ENCODE results near the gene REXO4.

Gene REXO4

DNA sequence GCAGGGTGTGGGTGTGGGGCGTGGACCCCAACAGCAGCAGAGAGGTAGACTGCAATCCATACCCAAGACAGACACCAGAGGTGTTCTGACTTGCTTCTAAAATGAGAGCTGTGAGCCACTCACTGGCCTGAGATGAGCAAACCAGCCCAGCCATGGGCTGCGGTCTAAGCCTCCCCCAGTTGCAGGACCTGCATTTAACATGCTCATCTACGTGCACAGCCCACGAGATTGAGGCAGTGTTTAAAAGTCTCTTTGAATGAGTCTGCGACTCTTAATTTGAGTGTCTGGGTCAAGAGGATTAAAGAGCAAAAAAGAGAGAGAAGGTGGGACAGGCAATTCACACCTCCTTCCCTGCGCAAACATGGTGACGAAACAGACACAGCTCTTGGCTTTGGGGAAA, 47.9 kb downstream of the REXO4 start:
- FAIRE-seq = no peak

DNA sequence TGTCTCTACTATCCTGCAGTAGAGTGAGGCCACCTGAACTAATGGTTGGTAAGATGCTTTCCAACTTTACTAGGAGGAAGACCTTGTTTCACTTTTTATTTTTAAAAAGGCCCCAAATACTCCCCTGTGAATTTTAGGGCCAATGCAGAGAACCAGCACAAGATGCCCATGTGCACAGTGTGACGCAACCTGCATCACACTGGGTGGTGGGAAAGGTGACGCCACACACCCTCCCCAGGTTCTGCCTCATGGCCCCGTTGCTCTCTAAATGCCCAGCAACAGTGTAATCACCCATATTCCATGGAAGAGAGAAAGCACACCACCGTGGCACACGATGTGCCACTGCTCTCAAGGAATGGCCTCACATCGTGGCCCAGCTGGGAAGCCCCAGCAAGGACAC, 48.4 kb downstream of the REXO4 start:
- DNase-seq (ENCODE audit: low spot score) (no peak), FAIRE-seq (no peak)

More for the DNA sequence above, 47.9 kb downstream of the REXO4 start:
- no peak for DNase-seq (ENCODE audit: low spot score)

DNA sequence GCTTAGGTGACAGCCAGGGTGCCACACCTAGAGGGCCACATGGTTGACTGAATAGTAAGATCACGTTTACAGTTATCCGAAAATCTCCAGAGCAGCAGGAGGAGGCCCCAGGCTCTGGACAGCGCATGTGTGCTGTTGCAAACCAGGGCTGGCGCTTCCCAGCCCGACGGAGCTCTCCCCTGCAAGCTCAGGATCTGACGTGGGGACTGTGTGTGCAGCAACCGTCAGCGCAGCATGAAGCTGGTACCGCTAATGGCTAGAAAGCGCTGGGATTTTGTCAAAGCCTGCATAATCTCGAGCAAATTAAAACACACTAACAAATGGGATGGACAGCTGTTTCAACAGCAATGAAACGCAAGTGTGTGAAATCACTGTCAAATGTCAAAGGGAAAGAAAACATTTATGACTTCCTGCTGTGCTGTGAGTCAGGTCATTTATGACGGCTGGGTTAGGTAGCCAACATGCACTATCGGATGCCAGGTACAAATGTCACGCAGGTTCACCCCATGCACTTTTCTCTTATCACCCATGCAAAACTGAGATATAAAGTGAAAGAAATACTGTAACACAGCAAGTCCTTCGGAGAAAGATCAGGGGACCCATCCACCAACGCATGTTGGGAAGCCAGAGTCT, 49.4 kb downstream of the REXO4 start:
- no peak for DNase-seq (ENCODE audit: low spot score)
- FAIRE-seq = no peak

DNA sequence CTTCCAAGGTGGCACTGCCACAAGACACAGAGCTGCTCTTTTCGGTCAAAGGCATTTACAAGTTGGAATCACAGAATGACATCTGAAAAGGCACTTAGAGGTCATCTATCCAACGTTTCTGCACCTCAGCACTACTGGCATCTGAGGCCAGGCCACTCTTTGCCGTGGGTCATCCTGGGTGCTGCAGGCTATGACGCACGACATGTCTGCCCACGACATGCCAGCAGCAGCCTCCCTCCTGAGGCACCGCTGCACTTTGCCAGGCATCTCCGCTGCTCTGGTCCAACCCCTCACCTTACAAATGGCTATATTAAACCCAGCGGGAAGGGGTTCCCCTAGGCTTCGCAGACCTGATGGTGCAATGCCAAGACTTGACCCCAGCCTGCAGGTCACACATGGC, 50.0 kb downstream of the REXO4 start:
- DNase-seq (ENCODE audit: low spot score) (no peak), FAIRE-seq (no peak)

DNA sequence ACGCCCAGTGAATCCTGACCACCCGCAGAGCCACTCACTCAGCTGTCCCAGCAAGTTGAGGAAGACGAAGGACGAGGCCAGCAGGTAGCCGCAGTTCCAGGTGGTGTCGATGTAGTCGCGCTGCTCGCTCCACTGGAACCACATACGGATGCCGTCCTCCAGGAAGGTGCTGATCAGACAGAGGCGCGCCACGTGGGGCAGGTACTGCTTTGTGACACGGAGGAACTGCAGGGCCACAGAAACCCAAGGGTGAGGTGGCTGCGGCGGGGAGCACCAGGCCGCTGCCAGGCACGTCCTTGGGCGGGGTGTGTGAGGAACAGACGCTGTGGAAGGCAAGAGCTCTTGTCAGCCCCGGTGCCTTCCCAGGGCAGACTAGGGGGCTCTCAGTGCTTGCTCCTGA, 50.6 kb downstream of the REXO4 start:
- DNase-seq (ENCODE audit: low spot score) (no peak), FAIRE-seq (no peak)

DNA sequence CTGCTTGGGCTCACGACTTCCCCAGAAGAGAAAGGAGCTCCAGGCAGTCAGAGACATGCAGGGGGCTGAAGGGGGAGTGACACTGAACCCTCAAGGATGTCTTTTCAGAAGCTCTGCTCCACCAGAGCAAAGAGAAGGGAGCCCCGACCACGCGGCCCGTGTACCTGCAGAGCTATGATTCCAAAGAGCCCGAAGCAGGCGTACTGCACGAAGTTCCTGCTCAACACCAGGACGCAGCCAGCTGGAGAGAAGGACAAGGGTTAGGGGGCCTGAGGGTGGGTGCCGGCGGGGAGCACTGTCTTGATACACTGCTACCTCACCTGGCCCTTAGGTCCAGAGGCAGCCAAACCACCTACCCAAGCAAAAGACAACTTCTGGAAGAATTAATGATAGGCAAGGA, 51.4 kb downstream of the REXO4 start:
- FAIRE-seq (no peak), DNase-seq (ENCODE audit: low spot score) (no peak)

DNA sequence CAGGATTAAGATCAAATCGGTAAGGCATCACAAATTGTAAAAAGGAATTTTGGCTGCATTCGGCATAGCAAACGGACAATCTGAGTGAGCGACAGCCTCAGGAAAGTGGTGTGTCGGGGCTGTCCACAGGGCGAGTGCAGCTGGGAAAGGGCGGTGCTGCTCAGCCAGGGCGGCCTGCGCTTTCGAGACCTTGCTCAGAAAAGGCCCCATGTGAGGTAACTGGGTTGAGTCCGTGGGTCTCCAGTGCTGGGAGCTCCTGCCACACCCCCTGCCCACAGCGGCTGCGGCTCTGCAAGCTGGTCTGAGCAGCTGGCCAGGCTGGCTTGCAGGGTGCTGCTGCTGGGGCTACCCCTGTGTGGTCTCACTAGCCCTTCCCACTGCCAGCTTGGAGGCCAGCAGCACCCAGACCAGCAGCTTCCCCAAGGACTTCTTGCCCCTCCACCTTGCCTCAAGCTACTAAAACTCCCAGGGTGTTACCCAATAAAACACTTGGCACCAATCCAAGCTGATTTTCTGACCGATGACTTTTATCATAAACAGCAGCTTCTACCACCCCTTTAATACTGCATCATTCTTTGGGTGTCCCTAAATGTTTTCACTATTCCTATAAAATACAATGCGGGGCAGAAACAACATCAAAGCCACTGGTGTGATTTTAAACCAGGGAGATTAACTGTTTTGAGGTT, 55.3 kb downstream of the REXO4 start:
- no peak for DNase-seq (ENCODE audit: low spot score)

DNA sequence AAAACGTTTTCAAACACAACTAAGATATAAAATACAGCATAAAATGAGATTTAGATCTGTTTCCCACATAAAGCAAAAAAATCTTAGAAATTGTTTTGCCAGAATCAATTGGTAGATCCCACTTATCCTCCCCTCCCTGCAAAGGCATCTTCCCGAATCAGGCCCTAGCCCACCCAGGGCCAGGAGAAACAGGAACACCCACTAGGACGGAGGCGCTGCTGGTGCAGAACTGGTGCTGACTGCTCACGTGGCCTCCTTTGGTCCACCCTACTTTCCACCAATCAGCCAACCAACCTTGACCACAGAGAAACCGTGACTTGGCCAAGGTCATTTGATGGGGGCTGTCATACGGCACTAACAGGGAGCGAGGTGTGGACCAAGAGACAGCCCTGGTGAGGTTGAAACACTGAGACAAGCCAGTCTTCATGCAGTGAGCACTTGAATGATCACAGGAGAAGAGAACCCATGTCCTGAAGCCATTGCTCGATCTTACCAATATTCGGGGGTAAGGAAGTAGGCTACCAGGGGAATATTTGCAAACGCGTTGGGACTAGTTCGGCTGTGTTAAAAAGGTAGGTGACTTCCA, 56.2 kb downstream of the REXO4 start:
- DNase-seq (ENCODE audit: low spot score) = no peak
- FAIRE-seq = no peak

More for the DNA sequence above, 55.3 kb downstream of the REXO4 start:
- FAIRE-seq = no peak

DNA sequence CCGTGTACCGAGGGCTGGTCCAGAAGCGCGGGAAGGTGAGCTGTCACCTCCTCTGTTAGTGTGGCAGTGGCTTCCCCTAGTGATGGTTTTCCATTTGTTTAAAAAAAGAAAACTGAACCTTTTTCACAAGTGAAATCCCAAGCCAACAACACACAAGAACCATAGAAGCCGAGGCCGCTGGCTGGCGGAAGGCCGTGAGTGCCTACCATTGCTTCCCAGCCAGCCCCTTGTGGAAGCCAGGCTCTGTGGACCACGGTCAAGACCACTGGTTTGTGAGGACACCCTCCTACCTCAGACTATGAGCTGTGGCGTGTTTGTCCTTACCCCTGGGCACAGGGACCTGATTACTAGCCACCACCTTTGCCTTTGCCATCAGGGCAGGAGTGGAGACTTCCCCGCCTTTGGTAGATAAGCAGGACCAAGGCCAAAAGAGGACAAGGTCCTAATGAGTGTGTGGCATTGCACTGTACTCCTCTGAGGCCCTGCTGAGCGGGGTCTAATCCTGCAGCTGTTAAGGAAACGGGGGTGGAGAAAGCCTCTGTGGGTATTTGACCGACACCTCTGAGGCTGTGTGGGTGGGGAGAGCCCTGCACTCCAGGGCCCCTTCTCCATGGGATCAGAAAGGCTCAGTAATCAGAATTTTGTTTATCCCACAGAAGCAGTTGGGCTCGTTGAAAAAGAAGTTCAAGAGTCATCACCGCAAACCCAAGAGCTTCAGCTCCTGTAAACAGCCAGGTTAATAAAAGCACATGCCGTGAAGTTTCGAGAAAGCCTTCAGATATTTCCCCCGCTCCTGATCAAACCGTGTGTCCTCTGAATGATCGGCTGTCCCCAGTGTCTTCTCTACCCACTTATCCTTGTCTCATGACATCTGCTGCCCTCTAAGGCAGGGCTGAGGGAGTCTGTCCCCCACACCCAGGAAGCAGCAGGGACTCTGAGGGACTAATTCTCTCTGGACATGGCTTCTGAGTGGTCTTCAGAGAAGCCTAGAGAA, 57.1 kb downstream of the REXO4 start:
- FAIRE-seq = no peak

DNA sequence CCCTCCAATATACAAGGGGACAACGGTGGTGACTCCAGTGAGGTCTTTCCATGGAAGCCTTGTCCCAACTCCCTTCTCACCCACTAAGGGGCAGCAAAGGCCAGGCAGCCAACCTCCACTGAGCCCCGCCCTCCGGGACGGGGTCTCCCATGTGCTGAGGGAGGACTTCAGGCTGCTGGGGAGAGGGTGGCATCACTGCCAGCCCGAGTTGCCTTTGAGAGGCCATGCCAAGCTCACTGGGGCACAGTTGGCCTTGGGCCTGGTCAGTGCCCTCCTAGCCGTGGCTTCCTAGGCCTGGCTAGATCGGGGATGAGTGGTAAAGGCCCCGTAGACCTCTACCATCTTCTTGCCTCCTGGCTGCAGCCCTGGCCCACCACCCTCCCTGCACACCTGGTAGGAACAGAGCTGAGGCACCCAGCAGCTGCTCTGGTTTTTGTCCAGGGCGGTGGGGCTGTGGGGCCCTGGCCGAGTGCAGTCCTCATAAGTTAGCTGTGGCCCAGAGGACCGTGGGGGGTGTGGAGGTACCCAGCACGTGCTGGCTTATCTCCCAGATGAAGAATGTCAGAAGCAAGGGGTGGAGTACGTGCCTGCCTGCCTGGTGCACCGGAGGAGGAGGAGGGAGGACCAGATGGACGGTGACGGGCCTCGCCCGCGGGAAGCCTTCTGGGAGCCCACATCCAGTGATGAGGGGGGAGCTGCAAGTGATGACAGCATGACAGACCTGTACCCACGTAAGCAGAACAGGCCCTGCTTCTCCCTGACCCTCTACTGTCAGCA, 58.2 kb downstream of the REXO4 start:
- no peak for FAIRE-seq
- DNase-seq (ENCODE audit: low spot score) = no peak

More for the DNA sequence above, 57.1 kb downstream of the REXO4 start:
- DNase-seq (ENCODE audit: low spot score) = no peak

DNA sequence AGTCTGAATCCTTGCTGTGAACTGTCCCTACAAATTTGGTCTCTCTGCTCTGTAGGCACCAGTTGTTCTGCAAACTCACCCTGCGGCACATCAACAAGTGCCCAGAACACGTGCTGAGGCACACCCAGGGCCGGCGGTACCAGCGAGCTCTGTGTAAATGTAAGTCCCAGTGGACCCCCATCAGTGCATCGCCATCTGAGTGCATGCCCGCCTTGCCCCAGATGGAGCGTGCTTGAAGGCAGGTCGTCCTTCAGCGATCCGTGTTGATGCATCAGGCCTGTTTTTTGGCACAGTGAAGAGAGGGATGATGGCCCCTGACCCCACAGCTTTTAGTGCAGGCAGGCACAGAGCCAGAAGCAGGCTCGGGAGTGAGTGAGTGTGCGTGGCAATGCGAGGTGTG, 60.2 kb downstream of the REXO4 start:
- DNase-seq (ENCODE audit: low spot score) (no peak), FAIRE-seq (no peak)

DNA sequence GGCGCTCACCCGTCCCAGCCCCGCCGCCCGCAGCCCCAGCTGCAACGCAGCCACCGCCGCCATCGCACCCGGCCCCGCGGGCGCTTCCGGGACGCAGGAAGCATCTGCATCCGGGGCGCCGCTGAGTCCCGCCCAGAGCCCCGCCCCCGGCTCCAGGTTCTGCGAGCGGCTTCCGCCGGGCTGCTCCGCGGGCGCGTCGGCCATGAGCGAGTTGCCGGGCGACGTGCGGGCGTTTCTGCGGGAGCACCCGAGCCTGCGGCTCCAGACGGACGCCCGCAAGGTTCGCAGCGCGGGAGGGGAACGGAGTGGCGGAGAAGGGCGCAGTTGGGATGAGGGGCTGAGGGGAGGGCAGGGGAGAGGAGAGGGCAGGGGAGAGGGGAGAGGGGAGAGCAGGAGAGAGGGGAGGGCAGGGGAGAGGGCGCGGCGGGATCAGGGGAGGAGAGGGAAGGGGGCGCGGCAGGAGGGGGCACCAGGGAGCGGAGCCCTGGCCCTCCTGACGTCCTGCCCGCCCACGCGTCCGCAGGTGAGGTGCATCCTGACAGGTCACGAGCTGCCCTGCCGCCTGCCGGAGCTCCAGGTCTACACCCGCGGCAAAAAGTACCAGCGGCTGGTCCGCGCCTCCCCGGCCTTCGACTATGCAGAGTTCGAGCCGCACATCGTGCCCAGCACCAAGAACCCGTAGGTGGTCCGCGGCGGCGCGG, 61.3 kb downstream of the REXO4 start, which contains the start of the genes SURF1 and SURF2:
Gene SURF1, minus strand, starts transcription at position 97 of the 701 bp plus-strand sequence. Its CDS starts 34 bp downstream, at position 63.
Gene SURF2, plus strand, starts transcription at position 160 of the 701 bp plus-strand sequence. Its CDS starts 43 bp downstream, at position 203.
- DNase-seq (ENCODE audit: low spot score) = peak; percentile 53

More for the DNA sequence above, 61.3 kb downstream of the REXO4 start, which contains the start of the genes SURF1 and SURF2:
- no peak for FAIRE-seq
